Endothelial cell of umbilical vein (primary cell): ENCODE measurements around the gene AGRN.

Experiments
- FOS ChIP-seq: IDR thresholded peaks from 2 replicates; pipeline ENCODE4 v1.6.1; 2011; ENCODE audit warnings: mild to moderate bottlenecking, low read length, moderate library complexity, borderline replicate concordance; ENCODE audit not compliant: insufficient read depth
- POLR2A ChIP-seq: IDR thresholded peaks from 2 replicates; pipeline ENCODE4 v1.6.1; 2012; ENCODE audit warnings: low read depth, mild to moderate bottlenecking, control low read depth, low read length
- TF ChIP-seq, protein P1 (sequence below), 2 donors: IDR thresholded peaks; 1 replicate in 1 of 2; 2 replicates in 1 of 2; pipeline ENCODE4 v1.5.1; 2011; ENCODE audit warnings: low read length in 2 of 2, mild to moderate bottlenecking in 2 of 2, moderate library complexity in 2 of 2, control low read depth in 1 of 2, inconsistent platforms in 1 of 2, low read depth in 1 of 2; ENCODE audit not compliant: insufficient read depth in 1 of 2; ENCODE audit errors: extremely low read depth in 1 of 2
- TF ChIP-seq, protein P2 (sequence below): IDR thresholded peaks from 2 replicates; pipeline ENCODE4 v1.6.1; 2011; ENCODE audit not compliant: insufficient read depth, insufficient read length

DNA sequence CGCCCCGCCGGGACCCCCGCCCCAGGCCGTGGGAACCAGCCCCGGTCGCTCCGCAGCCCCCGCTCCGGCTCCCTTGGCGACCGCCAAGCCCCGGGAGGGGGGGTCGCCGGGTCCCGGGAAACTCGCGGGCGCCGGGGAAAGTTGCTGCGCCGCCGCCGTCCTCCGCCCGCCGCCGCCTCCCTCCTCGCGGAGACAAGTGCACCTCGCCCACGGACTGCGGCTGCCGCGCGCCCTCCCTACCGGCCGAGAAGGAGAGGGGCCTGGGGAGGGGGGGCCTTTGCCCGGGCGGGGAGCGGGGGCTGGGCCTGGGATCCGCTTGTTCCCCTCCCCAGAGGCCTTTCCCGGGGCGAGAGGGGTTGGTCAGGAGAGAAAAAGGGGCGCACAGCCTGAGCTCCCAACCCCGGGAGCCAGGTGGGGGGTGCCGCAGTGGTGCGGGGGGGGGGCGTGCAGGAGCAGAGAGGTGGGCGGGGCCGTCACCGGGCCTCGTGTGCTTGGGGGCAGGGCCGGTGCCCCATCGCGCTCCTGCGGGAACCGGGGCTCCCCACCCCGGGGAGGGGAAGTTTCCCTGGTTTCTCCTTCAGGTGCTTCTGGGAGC is 592 bp downstream of the AGRN start:
- TF ChIP-seq FOS (no peak), POLR2A (no peak)
- TF ChIP-seq, protein P1, sequence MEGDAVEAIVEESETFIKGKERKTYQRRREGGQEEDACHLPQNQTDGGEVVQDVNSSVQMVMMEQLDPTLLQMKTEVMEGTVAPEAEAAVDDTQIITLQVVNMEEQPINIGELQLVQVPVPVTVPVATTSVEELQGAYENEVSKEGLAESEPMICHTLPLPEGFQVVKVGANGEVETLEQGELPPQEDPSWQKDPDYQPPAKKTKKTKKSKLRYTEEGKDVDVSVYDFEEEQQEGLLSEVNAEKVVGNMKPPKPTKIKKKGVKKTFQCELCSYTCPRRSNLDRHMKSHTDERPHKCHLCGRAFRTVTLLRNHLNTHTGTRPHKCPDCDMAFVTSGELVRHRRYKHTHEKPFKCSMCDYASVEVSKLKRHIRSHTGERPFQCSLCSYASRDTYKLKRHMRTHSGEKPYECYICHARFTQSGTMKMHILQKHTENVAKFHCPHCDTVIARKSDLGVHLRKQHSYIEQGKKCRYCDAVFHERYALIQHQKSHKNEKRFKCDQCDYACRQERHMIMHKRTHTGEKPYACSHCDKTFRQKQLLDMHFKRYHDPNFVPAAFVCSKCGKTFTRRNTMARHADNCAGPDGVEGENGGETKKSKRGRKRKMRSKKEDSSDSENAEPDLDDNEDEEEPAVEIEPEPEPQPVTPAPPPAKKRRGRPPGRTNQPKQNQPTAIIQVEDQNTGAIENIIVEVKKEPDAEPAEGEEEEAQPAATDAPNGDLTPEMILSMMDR (IDR thresholded peaks at IDR 0.05; ENCODE audit: extremely low read depth in 1 of 2, insufficient read depth in 1 of 2, low read depth in 1 of 2, low read length in 2 of 2), result no peak
- TF ChIP-seq, protein P2, sequence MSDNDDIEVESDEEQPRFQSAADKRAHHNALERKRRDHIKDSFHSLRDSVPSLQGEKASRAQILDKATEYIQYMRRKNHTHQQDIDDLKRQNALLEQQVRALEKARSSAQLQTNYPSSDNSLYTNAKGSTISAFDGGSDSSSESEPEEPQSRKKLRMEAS, result no peak
